GM18909 (cell line): ENCODE data around the gene RRAGD.

Experiments
- ATAC-seq: cut with Tn5 transposase; IDR thresholded peaks from one replicate; pipeline ENCODE4 v1.9.1; 2021; ENCODE audit warnings: mild to moderate bottlenecking; ENCODE audit not compliant: unreplicated experiment, poor library complexity

RRAGD gene

GRCh38 chr6:89350281-89350966, 61.6 kb downstream of the RRAGD start:
- peak; percentile 48 for ATAC-seq

DNA sequence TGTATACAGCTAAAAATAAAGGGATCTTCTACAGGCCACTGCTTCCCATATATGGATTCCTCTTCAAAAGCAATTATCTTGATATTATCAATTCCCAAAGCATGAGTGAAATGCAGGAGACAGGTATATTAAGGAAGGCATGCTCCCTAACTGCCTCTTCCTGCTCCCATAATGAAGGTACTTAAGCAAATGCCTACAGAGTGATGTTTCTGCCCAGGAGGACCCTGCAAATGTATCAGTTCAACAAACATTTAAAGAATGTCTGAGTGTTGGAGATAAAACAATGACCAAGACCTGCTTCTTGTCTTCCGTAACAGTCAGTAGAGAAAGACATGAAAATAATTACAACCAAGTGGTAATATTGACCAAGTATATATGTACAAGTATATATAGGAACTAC, 63.7 kb downstream of the RRAGD start:
- no peak for ATAC-seq

- ATAC-seq, result no peak
Observed at GRCh38 chr6:89347825-89348224, 64.2 kb downstream of the RRAGD start.

GRCh38 chr6:89346433-89346832, 65.6 kb downstream of the RRAGD start:
- ATAC-seq, result no peak

- ATAC-seq, result no peak
Observed at GRCh38 chr6:89339565-89339964, 72.5 kb downstream of the RRAGD start.

GRCh38 chr6:89335164-89335563, 76.9 kb downstream of the RRAGD start:
- no peak for ATAC-seq

- ATAC-seq, result no peak
Observed at GRCh38 chr6:89330910-89331309, 81.2 kb downstream of the RRAGD start.

DNA sequence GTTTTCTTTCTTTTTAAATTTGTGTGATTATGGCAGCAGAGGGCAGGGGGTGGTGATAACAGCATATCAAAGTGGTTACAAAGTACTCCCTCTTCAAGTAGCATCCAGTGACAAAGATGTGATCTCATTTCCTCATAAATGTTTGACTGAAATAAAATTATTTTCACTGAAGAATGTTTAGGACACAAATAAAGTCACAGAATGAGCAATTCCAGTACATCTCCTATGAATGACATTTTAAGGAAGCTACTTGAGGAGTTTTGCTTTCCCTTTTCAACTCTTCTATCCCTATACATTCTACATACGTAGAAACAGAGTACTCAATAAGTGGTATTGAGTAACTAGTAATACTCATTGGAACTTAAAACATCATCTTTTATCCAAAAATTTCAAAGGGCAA, 83.1 kb downstream of the RRAGD start:
- no peak for ATAC-seq

- ATAC-seq, result no peak
Observed at GRCh38 chr6:89324304-89324703, 87.8 kb downstream of the RRAGD start.

GRCh38 chr6:89323511-89323971, 88.5 kb downstream of the RRAGD start:
- no peak for ATAC-seq

- ATAC-seq, result peak; percentile 55
Observed at GRCh38 chr6:89321131-89321970, 90.7 kb downstream of the RRAGD start.

- no peak for ATAC-seq
Observed at GRCh38 chr6:89320012-89320559, 92.0 kb downstream of the RRAGD start.

DNA sequence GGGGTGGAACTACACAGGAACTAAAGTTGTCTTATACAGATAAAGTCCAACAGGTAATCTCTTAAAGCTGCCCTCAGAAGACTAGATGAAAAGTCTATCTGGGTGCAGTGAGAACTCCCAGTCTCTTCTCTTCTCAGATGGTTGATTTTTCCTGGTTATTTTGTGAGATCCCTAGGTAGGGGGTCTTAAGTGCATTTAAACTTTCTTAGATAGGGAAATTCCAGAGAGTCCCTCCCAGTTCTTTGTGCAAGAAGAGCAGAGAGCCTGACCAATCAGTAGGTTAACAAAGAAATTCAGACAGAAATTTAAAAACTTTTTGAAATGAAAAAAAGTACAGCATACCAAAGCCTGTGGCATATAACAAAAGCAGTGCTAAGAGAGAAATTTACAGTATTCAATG, 95.0 kb downstream of the RRAGD start:
- no peak for ATAC-seq

DNA sequence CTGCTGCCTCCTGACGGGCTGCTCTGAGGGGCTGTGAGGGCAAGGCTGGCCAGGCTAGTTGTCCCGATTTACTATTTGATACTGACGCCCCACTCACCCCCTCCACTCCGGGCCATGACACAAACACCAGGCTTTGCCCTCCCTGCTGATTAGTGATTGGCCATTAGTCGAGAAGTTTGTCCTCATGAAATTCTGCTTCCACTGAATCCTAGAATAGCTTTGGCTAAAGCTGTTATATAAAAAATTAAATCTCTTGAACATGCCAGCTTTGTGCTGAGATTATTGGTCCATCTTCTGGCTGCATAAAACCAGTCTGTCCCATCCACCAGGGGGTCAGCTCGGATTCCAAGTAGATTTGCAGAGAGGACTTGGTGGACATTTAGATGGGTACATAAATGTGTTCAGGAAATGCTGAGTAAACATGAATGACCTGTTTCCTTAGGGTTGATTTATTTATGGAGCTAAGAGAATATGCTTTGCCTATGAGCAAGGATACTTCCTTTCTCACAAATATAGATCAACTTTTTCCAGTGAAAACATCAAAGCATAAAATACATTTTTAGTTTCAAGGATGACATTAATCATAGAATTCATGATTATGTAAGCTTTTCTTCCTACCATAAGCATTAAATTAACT, 96.7 kb downstream of the RRAGD start, which contains the start of gene GABRR2:
TSS of gene GABRR2 (minus strand) at position 51 of the 637 bp plus-strand sequence. CDS start 134 bp downstream, outside the sequence.
- ATAC-seq, result no peak

- ATAC-seq, result no peak
Observed at GRCh38 chr6:89314692-89315091, 97.4 kb downstream of the RRAGD start.
